Measurements from ENCODE around the gene KAZN. TPM values are rescaled to one million over a fixed set of nuclear protein-coding genes. Genes with fewer than 3 reads are reported as not detected.

Gene KAZN
- total RNA-seq, 4 donors from 2014 or later: 9.2 to 30.6 (median 21.2) TPM

GRCh38 chr1:14617791-14618190, 19.3 kb downstream of the KAZN start:
- DNase-seq (ENCODE audit: low spot score) (no peak), ATAC-seq (ENCODE audit: low FRiP score) (no peak)
- TF ChIP-seq CTCF (IDR thresholded peaks at IDR 0.05): no peak

- TF ChIP-seq CTCF (IDR thresholded peaks at IDR 0.05): no peak
- no peak for ATAC-seq (ENCODE audit: low FRiP score)
- DNase-seq (ENCODE audit: low spot score): no peak
Observed at GRCh38 chr1:14620941-14621340, 22.5 kb downstream of the KAZN start.

GRCh38 chr1:14623090-14623489, 24.6 kb downstream of the KAZN start:
- TF ChIP-seq CTCF (IDR thresholded peaks at IDR 0.05): no peak
- ATAC-seq (ENCODE audit: low FRiP score) (no peak), DNase-seq (ENCODE audit: low spot score) (no peak)

- ATAC-seq (ENCODE audit: low FRiP score) (no peak), DNase-seq (ENCODE audit: low spot score) (no peak)
- no peak for TF ChIP-seq CTCF (IDR thresholded peaks at IDR 0.05)
Observed at GRCh38 chr1:14624941-14625340, 26.5 kb downstream of the KAZN start.

- no peak for TF ChIP-seq CTCF (IDR thresholded peaks at IDR 0.05)
- DNase-seq (ENCODE audit: low spot score) (no peak), ATAC-seq (ENCODE audit: low FRiP score) (no peak)
Observed at GRCh38 chr1:14625572-14625971, 27.1 kb downstream of the KAZN start.

- DNase-seq (ENCODE audit: low spot score) (no peak), ATAC-seq (ENCODE audit: low FRiP score) (no peak)
- no peak for TF ChIP-seq CTCF (IDR thresholded peaks at IDR 0.05)
Observed at GRCh38 chr1:14625996-14626395, 27.5 kb downstream of the KAZN start.

GRCh38 chr1:14626869-14627607, 28.6 kb downstream of the KAZN start:
- ATAC-seq (ENCODE audit: low FRiP score): no peak
- TF ChIP-seq CTCF (IDR thresholded peaks at IDR 0.05): no peak
- DNase-seq (ENCODE audit: low spot score): no peak

All from omental fat pad (tissue), 4 donors.